Body of pancreas (tissue), 4 donors: ENCODE measurements around the gene UNC119B. TPM values are rescaled to one million over a fixed set of nuclear protein-coding genes. Genes with fewer than 3 reads are reported as not detected.

Source experiments
- ATAC-seq: fragments of 150-250 bp; one replicate; pipeline ENCODE4 v1.9.1; 2016
- DNase-seq, 4 donors: peaks; one replicate each; pipeline ENCODE4 v3.0.0-alpha.2; 2019
- H3K27ac ChIP-seq, 4 donors: fragments of 200-600 bp; sonication (generic); 1 replicate in 3 of 4; 2 replicates in 1 of 4; pipeline versions ENCODE4 v1.5.1 to v1.6.1; 2016 to 2019; ENCODE audit warnings: mild to moderate bottlenecking in 1 of 4, mixed read lengths in 1 of 4, moderate library complexity in 1 of 4
- H3K27me3 ChIP-seq, 2 donors: fragments of 200-600 bp; sonication (generic); one replicate each; pipeline ENCODE4 v1.6.0; 2016; ENCODE audit warnings: mild to moderate bottlenecking in 1 of 2
- H3K36me3 ChIP-seq, 2 donors: fragments of 200-600 bp; sonication (generic); replicated peaks in 1 of 2; 2 replicates each; pipeline ENCODE4 v1.5.1; 2016; ENCODE audit warnings: low read depth in 2 of 2; ENCODE audit not compliant: insufficient read depth in 1 of 2
- H3K4me1 ChIP-seq: fragments of 200-600 bp; sonication (generic); one replicate; pipeline ENCODE4 v1.6.0; 2016
- H3K4me3 ChIP-seq, 2 donors: fragments of 200-600 bp; sonication (generic); 1 replicate in 1 of 2; 2 replicates in 1 of 2; pipeline ENCODE4 v1.5.1; 2016 to 2019
- H3K9me3 ChIP-seq, 3 donors: fragments of 200-600 bp; sonication (generic); 1 replicate in 2 of 3; 2 replicates in 1 of 3; pipeline ENCODE4 v1.5.1; 2016
- CTCF ChIP-seq, 7 experiments: fragments of 450-650 bp in 4 of 7; fragments of 200-600 bp in 3 of 7; sonication (generic) in 3 of 7; IDR thresholded peaks; one replicate each; pipeline ENCODE4 v1.5.1; 2016 to 2019; ENCODE audit warnings: antibody characterized with exemption in 7 of 7
- POLR2A ChIP-seq, 3 donors: fragments of 450-650 bp; IDR thresholded peaks; one replicate each; pipeline ENCODE4 v1.6.1; 2016; ENCODE audit warnings: antibody characterized with exemption in 3 of 3, mild to moderate bottlenecking in 2 of 3
- WGBS, 2 donors: methylation state at CpG; one replicate each; pipeline ENCODE4 v1.1.5; 2017; 5-methylcytosine and 5-hydroxymethylcytosine counted together
- intact Hi-C: fragments of 100-400 bp; cut with DNase I; formaldehyde crosslinking; loops from one replicate; pipeline ENCODE4 v1.15.1; 2023
- total RNA-seq, 2 donors: library from RNA; depleted of rRNA; stranded (reverse); fragments of >200 nt; gene quantifications; one replicate each; pipeline ENCODE4 v1.1.0, GENCODE V29; 2016

UNC119B gene
- total RNA-seq, 2 donors from 2014 or later = 8.6 to 23.6 TPM

DNA sequence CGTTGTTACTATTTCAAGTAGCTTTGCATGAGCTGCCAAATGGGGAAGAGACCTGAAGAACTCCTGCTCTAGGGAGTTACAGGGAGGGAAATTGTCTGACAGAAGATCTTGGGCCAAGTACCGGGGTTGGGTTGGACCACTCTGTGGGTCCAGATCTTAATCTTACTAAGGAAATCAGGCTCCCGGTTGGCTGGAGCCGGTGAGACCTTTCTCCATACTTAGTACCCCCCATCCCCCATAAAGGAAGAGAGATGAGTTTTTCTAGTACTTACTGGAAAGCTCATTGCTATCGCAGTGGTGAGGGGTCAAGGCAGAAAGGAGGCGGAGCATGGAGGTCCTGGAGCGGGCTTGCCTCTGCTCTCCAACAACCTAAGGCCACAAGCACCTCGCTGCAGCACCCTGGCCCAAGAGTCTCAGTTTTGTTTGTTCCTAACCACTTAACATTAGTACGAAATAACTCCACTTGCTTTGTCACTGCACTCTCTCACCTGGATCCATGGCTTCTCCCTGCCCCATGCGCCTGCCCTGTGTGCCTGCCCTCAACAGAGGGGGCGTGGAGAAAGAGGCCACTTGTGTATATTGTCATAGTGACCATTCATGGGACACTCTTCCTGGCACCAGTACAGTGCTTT lies 6.8 kb upstream of the UNC119B start:
- Histone ChIP-seq H3K27ac (no peak overlapping the region), H3K27me3 (no peaks in the 10 kb centered on the region), H3K4me3 (no peak overlapping the region), H3K4me1 (peaks cover 24% of the 10 kb centered on the region), H3K9me3 (no peaks in the 10 kb centered on the region), H3K36me3 (peaks cover 0 to 4% of the 10 kb centered on the region in 2 donors)
- ATAC-seq = peak; percentile 8
- 88 to 92% methylated on average over 10 to 11 of the region's 11 CpGs for WGBS, 2 donors
- no peak for DNase-seq
- TF ChIP-seq POLR2A (IDR thresholded peaks at IDR 0.05) (no peak), CTCF (IDR thresholded peaks at IDR 0.05) (no peak)
- intact Hi-C loops = no loop called here

DNA sequence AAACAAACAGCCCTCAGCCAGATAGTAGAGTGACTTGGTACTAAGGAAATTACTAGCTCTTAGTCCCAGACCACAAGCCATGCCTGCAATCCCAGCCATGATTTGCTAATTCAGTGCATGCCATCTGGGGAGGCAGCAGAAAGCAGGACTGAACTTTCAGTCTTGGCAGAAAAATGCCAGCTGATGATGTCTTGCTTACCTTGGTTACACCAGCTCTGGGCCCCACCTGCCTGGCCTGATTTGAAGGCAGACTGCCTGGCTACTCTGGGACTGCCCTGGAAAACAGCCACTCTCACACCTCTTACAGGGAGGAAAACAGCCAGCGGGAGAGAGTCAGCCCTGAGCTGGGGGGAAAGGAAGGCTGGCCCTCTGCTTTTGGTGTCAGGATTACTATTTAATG lies 4.6 kb upstream of the UNC119B start:
- intact Hi-C loops = no loop called here
- Histone ChIP-seq H3K4me1 (peaks cover 15% of the 10 kb centered on the region), H3K9me3 (no peaks in the 10 kb centered on the region), H3K4me3 (no peak overlapping the region), H3K36me3 (no peaks in the 10 kb centered on the region), H3K27ac (no peak overlapping the region), H3K27me3 (no peaks in the 10 kb centered on the region)
- TF ChIP-seq CTCF (IDR thresholded peaks at IDR 0.05) = no peak
- TF ChIP-seq POLR2A (IDR thresholded peaks at IDR 0.05) = no peak
- WGBS, 2 donors = 83 to 100% methylated on average over 1 of the region's 1 CpG
- no peak for ATAC-seq
- peak in 1 of 4 donors; percentile 46 for DNase-seq

DNA sequence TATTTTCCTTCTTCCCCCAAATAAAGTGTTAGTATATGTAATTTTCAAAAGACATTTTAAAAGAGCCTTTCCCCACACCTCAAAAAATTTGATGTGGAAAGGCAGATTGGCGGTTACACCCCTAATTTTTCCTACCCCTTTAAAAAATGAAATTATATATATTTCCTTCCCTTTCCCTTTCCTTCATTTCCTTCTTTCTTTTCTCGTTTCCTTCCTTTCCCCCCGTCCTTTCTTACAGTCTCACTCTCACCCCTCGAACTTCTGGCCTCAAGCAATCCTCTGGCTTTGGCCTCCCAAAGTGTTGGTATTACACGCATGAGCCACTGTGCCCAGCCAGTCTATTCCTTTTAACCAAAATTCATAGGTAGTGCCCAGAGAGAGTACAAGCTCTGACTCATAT lies 4.2 kb upstream of the UNC119B start:
- Histone ChIP-seq H3K27me3 (no peaks in the 10 kb centered on the region), H3K9me3 (no peaks in the 10 kb centered on the region), H3K4me3 (no peak overlapping the region), H3K27ac (no peak overlapping the region), H3K4me1 (peaks cover 13% of the 10 kb centered on the region), H3K36me3 (no peaks in the 10 kb centered on the region)
- no peak for ATAC-seq
- TF ChIP-seq POLR2A (IDR thresholded peaks at IDR 0.05) (no peak), CTCF (IDR thresholded peaks at IDR 0.05) (no peak)
- 85 to 92% methylated on average over 5 of the region's 5 CpGs for WGBS, 2 donors
- intact Hi-C loops = no loop called here
- no peak for DNase-seq

- peaks cover 18% of the 10 kb centered on the region for H3K4me1 ChIP-seq
- DNase-seq (no peak), ATAC-seq (no peak)
- H3K4me3 ChIP-seq = no peak overlapping the region
- H3K9me3 ChIP-seq = no peaks in the 10 kb centered on the region
- peaks cover 0 to 2% of the 10 kb centered on the region in 2 donors for H3K36me3 ChIP-seq
- no peaks in the 10 kb centered on the region for H3K27me3 ChIP-seq
- H3K27ac ChIP-seq = no peak overlapping the region
- intact Hi-C loops = no loop called here
- 74 to 77% methylated on average over 4 of the region's 4 CpGs for WGBS, 2 donors
- TF ChIP-seq POLR2A (IDR thresholded peaks at IDR 0.05) = no peak
- TF ChIP-seq CTCF (IDR thresholded peaks at IDR 0.05) = no peak
Observed at GRCh38 chr12:120708651-120709050, 1.6 kb upstream of the UNC119B start.

DNA sequence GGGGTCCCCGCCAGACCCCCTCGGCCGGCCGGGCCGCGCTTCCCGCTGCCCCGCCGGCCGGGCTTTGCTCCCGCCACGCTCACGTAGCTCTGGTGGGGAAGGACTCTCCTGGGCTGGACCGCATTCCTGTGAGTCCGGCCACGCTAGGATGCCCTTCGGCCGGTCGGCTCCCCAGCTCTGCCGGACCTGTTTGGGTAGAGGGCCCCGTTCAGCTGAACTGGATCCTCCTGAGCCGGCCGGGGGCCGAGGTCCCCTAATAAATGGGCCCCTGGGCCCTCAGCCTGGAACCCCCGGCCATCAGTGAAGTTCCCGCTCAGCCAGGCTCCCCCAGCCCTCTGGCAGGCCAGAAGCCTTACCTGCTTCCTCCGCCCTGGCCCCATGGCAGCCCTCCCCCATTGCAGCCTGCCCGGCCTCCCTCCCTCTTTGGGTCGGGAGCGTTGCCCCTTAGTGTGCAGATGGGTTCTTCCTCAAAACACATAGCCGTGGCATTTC lies 593 bp downstream of the UNC119B start:
- WGBS, 2 donors = 0 to 1% methylated on average over 5 to 18 of the region's 31 CpGs
- TF ChIP-seq POLR2A (IDR thresholded peaks at IDR 0.05) (no peak), CTCF (IDR thresholded peaks at IDR 0.05) (no peak)
- intact Hi-C loops = no loop called here
- H3K27ac ChIP-seq = peak overlapping the region; percentile 37 to 86 (median 76)
- ATAC-seq (peak; percentile 31), DNase-seq (peak in 3 of 4 donors; percentile 23 to 38 (median 29))
- H3K4me1 ChIP-seq = peaks cover 23% of the 10 kb centered on the region
- H3K9me3 ChIP-seq = no peaks in the 10 kb centered on the region
- H3K4me3 ChIP-seq = peak overlapping the region; percentile 88 to 95
- H3K27me3 ChIP-seq = no peaks in the 10 kb centered on the region
- H3K36me3 ChIP-seq = peaks cover 0 to 6% of the 10 kb centered on the region in 2 donors
